Measurements from ENCODE around the gene UGT1A1.

DNA sequence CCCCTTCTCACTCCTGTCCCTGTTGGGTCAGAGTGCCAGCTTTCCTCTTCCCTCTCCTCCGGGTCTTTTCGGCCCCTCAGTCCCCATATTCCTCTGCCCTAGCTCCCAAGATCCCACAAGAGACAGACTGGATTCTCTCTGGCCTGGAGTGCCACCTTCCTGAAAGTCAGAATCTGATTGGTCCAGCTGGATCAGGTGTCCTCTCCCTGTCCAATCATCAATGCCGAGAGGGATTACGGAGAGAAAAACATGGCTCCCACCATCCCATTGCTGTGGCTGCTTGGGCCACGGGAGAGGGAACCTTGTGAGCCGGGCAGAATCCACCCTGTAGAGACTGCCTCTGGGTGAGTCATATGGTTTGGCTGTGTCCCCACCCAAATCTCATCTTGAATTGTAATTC, 15.3 kb downstream of the UGT1A1 start:
- TF ChIP-seq, protein P1, sequence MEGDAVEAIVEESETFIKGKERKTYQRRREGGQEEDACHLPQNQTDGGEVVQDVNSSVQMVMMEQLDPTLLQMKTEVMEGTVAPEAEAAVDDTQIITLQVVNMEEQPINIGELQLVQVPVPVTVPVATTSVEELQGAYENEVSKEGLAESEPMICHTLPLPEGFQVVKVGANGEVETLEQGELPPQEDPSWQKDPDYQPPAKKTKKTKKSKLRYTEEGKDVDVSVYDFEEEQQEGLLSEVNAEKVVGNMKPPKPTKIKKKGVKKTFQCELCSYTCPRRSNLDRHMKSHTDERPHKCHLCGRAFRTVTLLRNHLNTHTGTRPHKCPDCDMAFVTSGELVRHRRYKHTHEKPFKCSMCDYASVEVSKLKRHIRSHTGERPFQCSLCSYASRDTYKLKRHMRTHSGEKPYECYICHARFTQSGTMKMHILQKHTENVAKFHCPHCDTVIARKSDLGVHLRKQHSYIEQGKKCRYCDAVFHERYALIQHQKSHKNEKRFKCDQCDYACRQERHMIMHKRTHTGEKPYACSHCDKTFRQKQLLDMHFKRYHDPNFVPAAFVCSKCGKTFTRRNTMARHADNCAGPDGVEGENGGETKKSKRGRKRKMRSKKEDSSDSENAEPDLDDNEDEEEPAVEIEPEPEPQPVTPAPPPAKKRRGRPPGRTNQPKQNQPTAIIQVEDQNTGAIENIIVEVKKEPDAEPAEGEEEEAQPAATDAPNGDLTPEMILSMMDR (IDR thresholded peaks at IDR 0.05): no peak
- TF ChIP-seq POLR2A (IDR thresholded peaks at IDR 0.05) (no peak), POLR2AphosphoS5 (IDR thresholded peaks at IDR 0.05) (no peak)
